Endothelial cell of umbilical vein (primary cell): Measurements from ENCODE around the gene BABAM2.

Experiments
- CTCF ChIP-seq, 2 donors: IDR thresholded peaks; 1 replicate in 1 of 2; 2 replicates in 1 of 2; pipeline ENCODE4 v1.5.1; 2011; ENCODE audit warnings: low read length in 2 of 2, mild to moderate bottlenecking in 2 of 2, moderate library complexity in 2 of 2, control low read depth in 1 of 2, inconsistent platforms in 1 of 2, low read depth in 1 of 2; ENCODE audit not compliant: insufficient read depth in 1 of 2; ENCODE audit errors: extremely low read depth in 1 of 2
- EZH2 ChIP-seq: IDR thresholded peaks from 2 replicates; pipeline ENCODE4 v1.6.1; 2012; ENCODE audit warnings: borderline replicate concordance, low read depth, mild to moderate bottlenecking, moderate library complexity, low read length, inconsistent platforms; ENCODE audit not compliant: severe bottlenecking
- FOS ChIP-seq: IDR thresholded peaks from 2 replicates; pipeline ENCODE4 v1.6.1; 2011; ENCODE audit warnings: mild to moderate bottlenecking, low read length, moderate library complexity, borderline replicate concordance; ENCODE audit not compliant: insufficient read depth
- GATA2 ChIP-seq: IDR thresholded peaks from 2 replicates; pipeline ENCODE4 v1.7.0; 2011; ENCODE audit warnings: low read depth, mild to moderate bottlenecking, moderate library complexity, mixed read lengths, low read length; ENCODE audit not compliant: insufficient read length, insufficient read depth
- JUN ChIP-seq: IDR thresholded peaks from 2 replicates; pipeline ENCODE4 v1.6.1; 2011; ENCODE audit warnings: borderline replicate concordance, low read depth; ENCODE audit not compliant: insufficient read length, insufficient read depth
- MAX ChIP-seq: IDR thresholded peaks from 2 replicates; pipeline ENCODE4 v1.6.1; 2011; ENCODE audit not compliant: insufficient read depth, insufficient read length
- MYC ChIP-seq: IDR thresholded peaks from one replicate; pipeline ENCODE4 v1.6.1; 2011; ENCODE audit warnings: mild to moderate bottlenecking, low read depth, low read length
- POLR2A ChIP-seq: IDR thresholded peaks from 2 replicates; pipeline ENCODE4 v1.6.1; 2012; ENCODE audit warnings: low read depth, mild to moderate bottlenecking, control low read depth, low read length
- POLR2AphosphoS5 ChIP-seq: IDR thresholded peaks from 2 replicates; pipeline ENCODE4 v1.6.1; 2012; ENCODE audit warnings: low read depth, mild to moderate bottlenecking, control low read depth, low read length, moderate library complexity; ENCODE audit not compliant: insufficient read depth

- TF ChIP-seq POLR2AphosphoS5, result no peak
- no peak for TF ChIP-seq POLR2A
- no peak for TF ChIP-seq FOS
- TF ChIP-seq CTCF (IDR thresholded peaks at IDR 0.05; ENCODE audit: extremely low read depth in 1 of 2, insufficient read depth in 1 of 2, low read depth in 1 of 2, low read length in 2 of 2), result no peak
- no peak for TF ChIP-seq EZH2
- TF ChIP-seq JUN, result no peak
- TF ChIP-seq MAX, result no peak
- no peak for TF ChIP-seq GATA2
- no peak for TF ChIP-seq MYC
Measured at GRCh38 chr2:28288620-28289019, 398.1 kb downstream of the BABAM2 start.
